GM12878 (cell line): Measurements from ENCODE around the gene TM9SF4.

ENCODE experiments used
- POLR2A ChIP-seq: IDR thresholded peaks from 2 replicates; pipeline ENCODE4 v1.6.1; 2011; ENCODE audit warnings: low read depth, mild to moderate bottlenecking, low read length
- POLR2AphosphoS5 ChIP-seq: IDR thresholded peaks from 2 replicates; pipeline ENCODE4 v1.6.1; 2011; ENCODE audit warnings: mild to moderate bottlenecking, low read length, inconsistent platforms
- RFX5 ChIP-seq: IDR thresholded peaks from 2 replicates; pipeline ENCODE4 v1.6.1; 2011; ENCODE audit warnings: low read depth, low read length, improper control_type of control experiment
- WRNIP1 ChIP-seq: IDR thresholded peaks from 2 replicates; pipeline ENCODE4 v1.6.1; 2011; ENCODE audit warnings: low read depth, low read length, improper control_type of control experiment, borderline replicate concordance
- ZZZ3 ChIP-seq: IDR thresholded peaks from 2 replicates; pipeline ENCODE4 v1.6.1; 2011; ENCODE audit warnings: low read depth; ENCODE audit not compliant: control insufficient read depth, insufficient read length
- TF ChIP-seq, protein P1 (sequence below), 3 experiments: IDR thresholded peaks in 2 of 3; conservative IDR thresholded peaks in 1 of 3; 2 replicates each; pipeline ENCODE4 v1.5.1; 2011; ENCODE audit warnings: low read depth in 3 of 3, low read length in 3 of 3, mild to moderate bottlenecking in 3 of 3, control low read depth in 2 of 3, moderate library complexity in 2 of 3, inconsistent platforms in 1 of 3, mixed read lengths in 1 of 3; ENCODE audit not compliant: control insufficient read depth in 2 of 3, insufficient read depth in 1 of 3; ENCODE audit errors: extremely low read depth in 1 of 3
- TF ChIP-seq, protein P2 (sequence below): fragments of 450-650 bp; IDR thresholded peaks from 2 replicates; pipeline ENCODE4 v1.6.1; 2017; ENCODE audit warnings: mild to moderate bottlenecking

DNA sequence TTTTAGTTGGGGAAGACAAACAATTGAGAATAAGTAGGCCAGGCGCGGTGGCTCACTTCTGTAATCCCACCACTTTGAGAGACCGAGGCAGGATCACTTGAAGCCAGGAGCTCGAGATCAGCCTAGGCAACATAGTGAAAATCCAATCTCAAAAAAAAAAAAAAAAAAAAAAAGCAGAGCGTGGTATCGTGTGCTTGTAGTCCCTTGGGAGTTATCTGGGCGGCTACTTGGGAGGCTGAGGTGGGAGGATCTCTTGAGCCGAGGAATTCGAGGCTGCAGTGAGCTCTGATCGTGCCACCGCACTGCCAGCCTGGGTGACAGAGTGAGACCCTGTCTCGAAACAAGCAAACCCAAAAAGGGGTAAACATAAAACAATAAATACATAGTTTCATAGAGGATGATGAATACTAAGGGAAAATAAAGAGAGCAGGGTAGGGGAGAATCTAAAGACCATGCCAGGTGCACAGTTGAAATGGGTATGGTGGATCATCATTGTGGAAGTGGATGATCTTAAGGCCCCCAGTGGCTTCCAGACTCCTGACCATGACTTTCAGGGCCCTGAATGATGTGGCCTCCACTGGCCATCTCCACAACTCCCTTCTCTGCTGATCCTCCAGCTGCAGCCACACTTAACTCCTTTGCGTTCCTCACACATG is 99.1 kb downstream of the TM9SF4 start:
- TF ChIP-seq, protein P1, sequence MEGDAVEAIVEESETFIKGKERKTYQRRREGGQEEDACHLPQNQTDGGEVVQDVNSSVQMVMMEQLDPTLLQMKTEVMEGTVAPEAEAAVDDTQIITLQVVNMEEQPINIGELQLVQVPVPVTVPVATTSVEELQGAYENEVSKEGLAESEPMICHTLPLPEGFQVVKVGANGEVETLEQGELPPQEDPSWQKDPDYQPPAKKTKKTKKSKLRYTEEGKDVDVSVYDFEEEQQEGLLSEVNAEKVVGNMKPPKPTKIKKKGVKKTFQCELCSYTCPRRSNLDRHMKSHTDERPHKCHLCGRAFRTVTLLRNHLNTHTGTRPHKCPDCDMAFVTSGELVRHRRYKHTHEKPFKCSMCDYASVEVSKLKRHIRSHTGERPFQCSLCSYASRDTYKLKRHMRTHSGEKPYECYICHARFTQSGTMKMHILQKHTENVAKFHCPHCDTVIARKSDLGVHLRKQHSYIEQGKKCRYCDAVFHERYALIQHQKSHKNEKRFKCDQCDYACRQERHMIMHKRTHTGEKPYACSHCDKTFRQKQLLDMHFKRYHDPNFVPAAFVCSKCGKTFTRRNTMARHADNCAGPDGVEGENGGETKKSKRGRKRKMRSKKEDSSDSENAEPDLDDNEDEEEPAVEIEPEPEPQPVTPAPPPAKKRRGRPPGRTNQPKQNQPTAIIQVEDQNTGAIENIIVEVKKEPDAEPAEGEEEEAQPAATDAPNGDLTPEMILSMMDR (IDR thresholded peaks at IDR 0.05 in 2 of 3, conservative IDR thresholded peaks at IDR 0.05 in 1 of 3; ENCODE audit: control insufficient read depth in 2 of 3, extremely low read depth in 1 of 3, insufficient read depth in 1 of 3, low read depth in 3 of 3, low read length in 3 of 3), result no peak
- TF ChIP-seq, protein P2, sequence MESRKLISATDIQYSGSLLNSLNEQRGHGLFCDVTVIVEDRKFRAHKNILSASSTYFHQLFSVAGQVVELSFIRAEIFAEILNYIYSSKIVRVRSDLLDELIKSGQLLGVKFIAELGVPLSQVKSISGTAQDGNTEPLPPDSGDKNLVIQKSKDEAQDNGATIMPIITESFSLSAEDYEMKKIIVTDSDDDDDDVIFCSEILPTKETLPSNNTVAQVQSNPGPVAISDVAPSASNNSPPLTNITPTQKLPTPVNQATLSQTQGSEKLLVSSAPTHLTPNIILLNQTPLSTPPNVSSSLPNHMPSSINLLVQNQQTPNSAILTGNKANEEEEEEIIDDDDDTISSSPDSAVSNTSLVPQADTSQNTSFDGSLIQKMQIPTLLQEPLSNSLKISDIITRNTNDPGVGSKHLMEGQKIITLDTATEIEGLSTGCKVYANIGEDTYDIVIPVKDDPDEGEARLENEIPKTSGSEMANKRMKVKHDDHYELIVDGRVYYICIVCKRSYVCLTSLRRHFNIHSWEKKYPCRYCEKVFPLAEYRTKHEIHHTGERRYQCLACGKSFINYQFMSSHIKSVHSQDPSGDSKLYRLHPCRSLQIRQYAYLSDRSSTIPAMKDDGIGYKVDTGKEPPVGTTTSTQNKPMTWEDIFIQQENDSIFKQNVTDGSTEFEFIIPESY, result no peak
- TF ChIP-seq POLR2AphosphoS5 (no peak), ZZZ3 (no peak), POLR2A (no peak), WRNIP1 (no peak), RFX5 (no peak)
